H1 (cell line): ENCODE measurements around the gene MDM4.

Experiments
- BRCA1 ChIP-seq: IDR thresholded peaks from 2 replicates; pipeline ENCODE4 v1.6.1; 2012; ENCODE audit warnings: low read depth, low read length, improper control_type of control experiment
- CREB1 ChIP-seq: IDR thresholded peaks from 2 replicates; pipeline ENCODE4 v1.6.1; 2012; ENCODE audit warnings: inconsistent platforms
- CTCF ChIP-seq, 3 experiments: IDR thresholded peaks; 1 replicate in 2 of 3; 2 replicates in 1 of 3; pipeline versions ENCODE4 v1.5.1 to v1.6.1; 2011; ENCODE audit warnings: low read length in 3 of 3, mild to moderate bottlenecking in 3 of 3, inconsistent platforms in 2 of 3, low read depth in 1 of 3, moderate library complexity in 1 of 3; ENCODE audit not compliant: insufficient read depth in 1 of 3; ENCODE audit errors: control extremely low read depth in 1 of 3
- EP300 ChIP-seq, 2 experiments: IDR thresholded peaks; 1 replicate in 1 of 2; 2 replicates in 1 of 2; pipeline ENCODE4 v1.6.1; 2011 to 2012; ENCODE audit warnings: low read depth in 2 of 2, low read length in 2 of 2, mild to moderate bottlenecking in 2 of 2, borderline replicate concordance in 1 of 2, inconsistent platforms in 1 of 2, moderate library complexity in 1 of 2
- MAX ChIP-seq: IDR thresholded peaks from 2 replicates; pipeline ENCODE4 v1.6.1; 2012; ENCODE audit warnings: inconsistent platforms
- POLR2AphosphoS5 ChIP-seq: IDR thresholded peaks from 2 replicates; pipeline ENCODE4 v1.6.1; 2011; ENCODE audit warnings: low read depth, low read length
- TF ChIP-seq, protein P1 (sequence below): IDR thresholded peaks from 2 replicates; pipeline ENCODE4 v1.6.1; 2012; ENCODE audit warnings: inconsistent platforms

DNA sequence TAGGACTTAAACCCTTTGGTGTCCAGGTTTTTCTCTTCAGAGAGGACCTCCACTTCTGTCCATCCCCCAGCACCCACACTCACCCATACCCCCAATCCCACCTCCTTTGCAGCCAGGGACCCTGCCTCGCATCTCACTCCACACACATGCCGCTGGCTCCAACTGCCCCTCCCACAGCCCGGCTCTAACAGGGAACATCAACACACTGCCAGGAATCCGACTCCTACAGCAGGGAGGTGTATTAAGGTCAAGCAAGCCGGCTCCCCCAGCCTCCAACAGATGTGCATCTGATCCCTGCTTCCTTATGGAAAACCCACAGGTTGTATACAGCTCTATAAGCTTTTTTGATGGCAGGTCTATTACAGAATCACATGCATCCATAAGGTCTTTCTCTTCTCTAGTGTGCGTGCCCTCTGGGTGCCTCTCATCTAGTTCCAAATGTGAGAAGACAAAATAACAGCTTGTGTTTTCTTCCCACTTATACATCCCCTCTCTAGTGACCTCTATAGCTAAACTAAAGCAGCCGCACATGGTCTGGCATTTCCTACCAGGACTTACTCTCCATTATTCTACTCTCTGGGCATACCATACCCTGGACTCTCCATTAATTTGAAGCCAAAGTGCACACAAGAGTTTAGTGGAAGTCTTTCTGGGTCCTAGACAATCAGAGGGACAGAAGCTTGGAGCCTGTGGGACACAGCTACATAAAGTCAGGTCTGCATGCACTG lies 37.9 kb upstream of the MDM4 start:
- TF ChIP-seq BRCA1 (no peak), CTCF (IDR thresholded peaks at IDR 0.05; ENCODE audit: control extremely low read depth in 1 of 3, insufficient read depth in 1 of 3, low read depth in 1 of 3, low read length in 3 of 3) (no peak), EP300 (IDR thresholded peaks at IDR 0.05; ENCODE audit: borderline replicate concordance in 1 of 2, low read depth in 2 of 2, low read length in 2 of 2) (no peak), POLR2AphosphoS5 (no peak), MAX (no peak), CREB1 (no peak)
- TF ChIP-seq, protein P1, sequence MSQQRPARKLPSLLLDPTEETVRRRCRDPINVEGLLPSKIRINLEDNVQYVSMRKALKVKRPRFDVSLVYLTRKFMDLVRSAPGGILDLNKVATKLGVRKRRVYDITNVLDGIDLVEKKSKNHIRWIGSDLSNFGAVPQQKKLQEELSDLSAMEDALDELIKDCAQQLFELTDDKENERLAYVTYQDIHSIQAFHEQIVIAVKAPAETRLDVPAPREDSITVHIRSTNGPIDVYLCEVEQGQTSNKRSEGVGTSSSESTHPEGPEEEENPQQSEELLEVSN: no peak
